Non-pigmented ciliary epithelial cell (primary cell): ENCODE measurements around the gene INPP4A.

Experiments
- DNase-seq: peaks from one replicate; pipeline ENCODE4 v3.0.0-alpha.2; 2010; ENCODE audit warnings: low read depth

The INPP4A gene

GRCh38 chr2:98541906-98542305 is 97.2 kb downstream of the INPP4A start:
- DNase-seq, result no peak

GRCh38 chr2:98543214-98543613 is 98.6 kb downstream of the INPP4A start:
- no peak for DNase-seq

- DNase-seq, result no peak
These were observed 99.2 kb downstream of the INPP4A start for GRCh38 chr2:98543842-98544241.

- DNase-seq, result no peak
These were observed 100.9 kb downstream of the INPP4A start for GRCh38 chr2:98545591-98545990.

- DNase-seq, result no peak
These were observed 101.5 kb downstream of the INPP4A start for GRCh38 chr2:98546186-98546585.

GRCh38 chr2:98547092-98547790 is 102.6 kb downstream of the INPP4A start:
- DNase-seq, result no peak

- DNase-seq, result no peak
These were observed 104.5 kb downstream of the INPP4A start for GRCh38 chr2:98548920-98549818.

GRCh38 chr2:98550165-98550564 is 105.5 kb downstream of the INPP4A start:
- no peak for DNase-seq

GRCh38 chr2:98551316-98551715 is 106.7 kb downstream of the INPP4A start:
- DNase-seq, result no peak

GRCh38 chr2:98552499-98553179 is 108.0 kb downstream of the INPP4A start:
- DNase-seq, result peak; percentile 27

GRCh38 chr2:98554116-98554861 is 109.6 kb downstream of the INPP4A start:
- no peak for DNase-seq

GRCh38 chr2:98555696-98556095 is 111.0 kb downstream of the INPP4A start:
- DNase-seq, result no peak

- DNase-seq, result no peak
These were observed 111.8 kb downstream of the INPP4A start for GRCh38 chr2:98556344-98557033.

GRCh38 chr2:98558852-98559530 is 114.3 kb downstream of the INPP4A start:
- DNase-seq, result no peak

GRCh38 chr2:98559581-98559980 is 114.9 kb downstream of the INPP4A start:
- DNase-seq, result no peak

- peak; percentile 81 for DNase-seq
These were observed 115.7 kb downstream of the INPP4A start for GRCh38 chr2:98560256-98560771.

GRCh38 chr2:98561018-98561417 is 116.4 kb downstream of the INPP4A start:
- DNase-seq, result no peak

GRCh38 chr2:98561902-98562695 is 117.4 kb downstream of the INPP4A start:
- no peak for DNase-seq

GRCh38 chr2:98563394-98563793 is 118.7 kb downstream of the INPP4A start:
- no peak for DNase-seq
